ENCODE results near the gene PRTN3.
"Not testable (repeated sequence)": the region's sequence is repeated elsewhere in the genome, so short reads cannot be mapped to it uniquely, and the experiment has no call there.

The PRTN3 gene

GRCh38 chr19:849195-849594 lies 8.4 kb downstream of the PRTN3 start:
- not testable (repeated sequence) for DNase-seq

GRCh38 chr19:850221-850978 lies 9.6 kb downstream of the PRTN3 start:
- peak; percentile 68 for DNase-seq

GRCh38 chr19:850979-851335 lies 10.2 kb downstream of the PRTN3 start:
- DNase-seq: no peak

- no peak for DNase-seq
Observed at GRCh38 chr19:852136-853013, 11.6 kb downstream of the PRTN3 start, which contains the start of gene ELANE. Gene ELANE, plus strand, starts transcription at chr19:852303. Its CDS starts 26 bp downstream, at chr19:852329.

- no peak for DNase-seq
Observed at GRCh38 chr19:853014-853585, 12.3 kb downstream of the PRTN3 start.

- not testable (repeated sequence) for DNase-seq
Observed at GRCh38 chr19:853614-854220, 12.9 kb downstream of the PRTN3 start.

- no peak for DNase-seq
Observed at GRCh38 chr19:854549-854948, 13.8 kb downstream of the PRTN3 start.

GRCh38 chr19:855142-855541 lies 14.3 kb downstream of the PRTN3 start:
- no peak for DNase-seq

- DNase-seq: no peak
Observed at GRCh38 chr19:855566-856120, 14.8 kb downstream of the PRTN3 start.

GRCh38 chr19:858284-858683 lies 17.5 kb downstream of the PRTN3 start:
- no peak for DNase-seq

- DNase-seq: no peak
Observed at GRCh38 chr19:858868-859843, 18.4 kb downstream of the PRTN3 start, which contains the start of gene CFD. Gene CFD, plus strand, starts transcription at chr19:859664. Its CDS starts 26 bp downstream, at chr19:859690.

- no peak for DNase-seq
Observed at GRCh38 chr19:861141-861755, 20.4 kb downstream of the PRTN3 start.

GRCh38 chr19:861756-862580 lies 21.2 kb downstream of the PRTN3 start:
- DNase-seq: peak; percentile 36

GRCh38 chr19:862581-863314 lies 21.9 kb downstream of the PRTN3 start:
- DNase-seq: peak; percentile 38

- no peak for DNase-seq
Observed at GRCh38 chr19:863315-863620, 22.5 kb downstream of the PRTN3 start.

- DNase-seq: no peak
Observed at GRCh38 chr19:866769-867300, 26.0 kb downstream of the PRTN3 start.

- no peak for DNase-seq
Observed at GRCh38 chr19:867301-867793, 26.5 kb downstream of the PRTN3 start.

GRCh38 chr19:867855-868457 lies 27.2 kb downstream of the PRTN3 start:
- DNase-seq: no peak
